GM20000 (cell line): ENCODE results near the gene KHK.

Experiments used
- DNase-seq: peaks from one replicate; pipeline ENCODE4 v3.0.0; 2012; ENCODE audit warnings: low spot score
- TF ChIP-seq, protein P1 (sequence below): IDR thresholded peaks from 2 replicates; pipeline ENCODE4 v1.5.1; 2012; ENCODE audit warnings: mild to moderate bottlenecking, control low read depth; ENCODE audit errors: extremely low read depth, missing control alignments

The KHK gene

DNA sequence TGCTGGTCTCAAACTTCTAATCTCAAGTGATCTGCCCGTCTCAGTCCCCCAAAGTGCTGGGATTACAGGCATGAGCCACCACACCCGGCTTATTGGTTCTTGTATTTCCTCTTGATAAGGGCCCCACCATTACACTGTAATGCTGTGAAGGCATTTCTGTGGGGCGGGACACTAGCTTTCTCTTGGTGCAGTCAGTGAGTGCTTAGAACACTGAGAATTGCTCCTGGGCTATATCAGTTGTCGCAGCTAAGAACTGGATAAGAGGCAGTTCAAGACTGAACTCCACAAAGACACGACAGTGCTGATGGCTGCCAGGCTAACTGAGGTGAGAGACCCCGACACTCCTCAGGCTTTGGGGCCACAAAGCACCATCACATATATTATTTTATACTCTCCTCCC lies 2.1 kb downstream of the KHK start:
- TF ChIP-seq, protein P1, sequence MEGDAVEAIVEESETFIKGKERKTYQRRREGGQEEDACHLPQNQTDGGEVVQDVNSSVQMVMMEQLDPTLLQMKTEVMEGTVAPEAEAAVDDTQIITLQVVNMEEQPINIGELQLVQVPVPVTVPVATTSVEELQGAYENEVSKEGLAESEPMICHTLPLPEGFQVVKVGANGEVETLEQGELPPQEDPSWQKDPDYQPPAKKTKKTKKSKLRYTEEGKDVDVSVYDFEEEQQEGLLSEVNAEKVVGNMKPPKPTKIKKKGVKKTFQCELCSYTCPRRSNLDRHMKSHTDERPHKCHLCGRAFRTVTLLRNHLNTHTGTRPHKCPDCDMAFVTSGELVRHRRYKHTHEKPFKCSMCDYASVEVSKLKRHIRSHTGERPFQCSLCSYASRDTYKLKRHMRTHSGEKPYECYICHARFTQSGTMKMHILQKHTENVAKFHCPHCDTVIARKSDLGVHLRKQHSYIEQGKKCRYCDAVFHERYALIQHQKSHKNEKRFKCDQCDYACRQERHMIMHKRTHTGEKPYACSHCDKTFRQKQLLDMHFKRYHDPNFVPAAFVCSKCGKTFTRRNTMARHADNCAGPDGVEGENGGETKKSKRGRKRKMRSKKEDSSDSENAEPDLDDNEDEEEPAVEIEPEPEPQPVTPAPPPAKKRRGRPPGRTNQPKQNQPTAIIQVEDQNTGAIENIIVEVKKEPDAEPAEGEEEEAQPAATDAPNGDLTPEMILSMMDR: no peak
- DNase-seq: no peak

DNA sequence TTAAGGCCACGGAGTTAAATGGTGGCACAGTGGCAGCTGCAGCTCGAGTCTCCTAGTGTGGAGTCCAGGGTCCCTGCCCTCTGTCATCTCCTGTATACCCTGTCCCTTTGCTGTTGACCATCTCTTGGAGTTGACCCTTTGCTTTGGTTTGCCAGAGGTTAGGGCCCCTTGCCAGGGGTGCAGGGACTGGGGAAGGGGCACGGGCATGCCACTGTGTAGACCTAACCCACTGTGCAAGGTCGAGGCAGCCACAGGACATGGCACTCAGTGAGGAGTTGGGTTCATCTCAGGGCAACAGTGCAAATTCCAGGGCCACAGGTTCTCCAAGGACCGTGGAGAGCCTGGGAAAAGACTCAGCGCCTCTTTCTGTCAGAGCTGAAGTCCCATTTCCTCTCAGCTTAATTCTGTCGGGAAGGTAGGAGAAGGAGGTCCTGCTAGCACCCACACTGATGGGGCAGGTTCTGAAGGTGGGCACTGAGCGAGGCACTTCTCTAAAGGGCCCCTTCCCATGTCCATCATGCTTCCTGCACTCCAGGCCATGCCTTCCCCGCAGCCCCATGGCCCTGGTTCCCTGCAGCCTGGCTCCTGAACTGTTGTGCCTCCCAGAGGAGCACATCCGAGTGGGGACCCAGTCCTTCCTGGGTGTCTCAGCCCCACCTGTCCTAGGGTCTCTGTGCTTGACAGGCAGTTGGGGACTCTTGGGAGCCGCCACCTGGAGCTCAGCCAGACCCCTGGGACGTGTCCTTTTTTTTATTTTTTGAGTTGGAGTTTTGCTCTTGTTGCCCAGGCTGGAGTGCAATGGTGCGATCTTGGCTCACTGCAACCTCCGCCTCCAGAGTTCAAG lies 2.8 kb downstream of the KHK start:
- TF ChIP-seq, protein P1: no peak
- DNase-seq: no peak

DNA sequence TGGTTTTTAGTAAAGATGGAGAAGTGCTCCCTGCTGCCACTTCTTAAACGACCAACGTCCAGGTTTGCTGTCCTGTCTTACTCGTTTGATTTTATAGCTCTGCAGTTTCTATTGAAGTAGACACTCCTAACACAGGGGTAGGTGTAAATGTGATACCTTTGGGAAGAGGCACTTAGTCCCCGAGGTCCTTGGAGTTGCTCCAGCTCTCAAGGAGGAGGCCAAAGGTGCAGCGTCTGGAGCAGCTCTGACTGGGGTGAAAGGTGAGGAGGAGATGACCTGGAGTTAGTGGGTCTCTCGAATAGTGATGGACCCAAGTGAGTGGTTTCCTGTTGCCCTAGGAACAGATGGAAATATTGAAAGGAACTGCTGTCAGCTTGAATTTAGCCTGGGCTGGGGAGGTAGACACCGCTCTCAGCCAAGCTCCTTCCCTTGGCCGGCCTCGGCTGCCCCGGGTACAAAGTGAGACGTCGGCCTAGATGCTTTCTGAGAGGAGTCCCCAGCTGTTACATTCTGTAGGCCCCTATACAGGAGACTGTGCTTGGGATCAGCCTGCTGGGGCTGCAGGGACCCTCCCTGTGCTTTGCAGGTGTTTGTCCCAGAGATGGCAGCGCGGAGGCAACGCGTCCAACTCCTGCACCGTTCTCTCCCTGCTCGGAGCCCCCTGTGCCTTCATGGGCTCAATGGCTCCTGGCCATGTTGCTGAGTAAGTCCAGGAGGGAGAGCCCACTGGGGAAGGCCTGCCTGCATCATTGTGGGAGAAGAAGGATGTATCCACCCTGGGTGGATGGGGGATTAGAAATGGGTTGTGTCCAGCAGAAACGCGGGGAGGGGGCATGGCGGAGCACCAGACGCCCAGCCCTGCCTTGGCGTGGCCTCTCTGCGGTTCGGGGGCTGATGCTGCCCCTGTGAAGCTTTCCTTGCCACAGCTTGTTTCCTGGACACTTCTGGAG lies 5.4 kb downstream of the KHK start:
- TF ChIP-seq, protein P1: no peak
- no peak for DNase-seq

DNA sequence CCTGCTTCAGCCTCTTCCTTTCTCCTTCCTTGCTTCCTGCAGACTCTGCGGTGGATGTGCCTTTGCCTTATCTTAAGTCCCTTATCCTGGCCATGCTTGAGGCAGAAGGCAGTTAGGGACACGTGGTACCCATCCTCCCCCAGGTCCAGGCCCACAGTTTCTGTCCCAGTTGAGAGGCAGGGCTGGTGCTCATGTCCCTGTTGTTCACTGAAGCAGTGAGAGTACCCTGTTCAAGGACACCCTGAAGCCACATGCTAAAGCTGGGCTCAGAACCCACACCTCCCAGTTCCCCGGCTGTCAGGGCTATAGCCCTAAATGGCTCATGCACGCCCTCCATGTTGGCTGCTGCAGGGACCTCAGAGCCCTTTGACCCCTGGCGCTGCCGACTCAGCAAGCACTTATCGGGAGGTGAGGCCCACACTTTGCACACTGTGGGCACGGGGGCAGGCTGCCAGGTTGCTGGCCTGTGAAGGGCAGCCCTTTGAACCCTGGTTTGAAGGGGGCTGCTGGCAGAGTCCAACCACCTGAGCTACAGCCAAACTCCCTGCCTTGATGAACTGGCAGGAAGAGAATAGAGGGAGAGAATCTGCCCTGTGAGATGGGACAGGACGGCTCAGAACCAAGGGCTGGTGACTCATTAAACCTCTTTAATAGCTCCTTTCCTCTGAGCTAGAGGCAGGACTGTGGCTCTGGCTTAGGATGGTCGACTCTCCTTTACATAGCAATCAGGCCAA lies 6.3 kb downstream of the KHK start:
- TF ChIP-seq, protein P1: no peak
- DNase-seq: no peak

DNA sequence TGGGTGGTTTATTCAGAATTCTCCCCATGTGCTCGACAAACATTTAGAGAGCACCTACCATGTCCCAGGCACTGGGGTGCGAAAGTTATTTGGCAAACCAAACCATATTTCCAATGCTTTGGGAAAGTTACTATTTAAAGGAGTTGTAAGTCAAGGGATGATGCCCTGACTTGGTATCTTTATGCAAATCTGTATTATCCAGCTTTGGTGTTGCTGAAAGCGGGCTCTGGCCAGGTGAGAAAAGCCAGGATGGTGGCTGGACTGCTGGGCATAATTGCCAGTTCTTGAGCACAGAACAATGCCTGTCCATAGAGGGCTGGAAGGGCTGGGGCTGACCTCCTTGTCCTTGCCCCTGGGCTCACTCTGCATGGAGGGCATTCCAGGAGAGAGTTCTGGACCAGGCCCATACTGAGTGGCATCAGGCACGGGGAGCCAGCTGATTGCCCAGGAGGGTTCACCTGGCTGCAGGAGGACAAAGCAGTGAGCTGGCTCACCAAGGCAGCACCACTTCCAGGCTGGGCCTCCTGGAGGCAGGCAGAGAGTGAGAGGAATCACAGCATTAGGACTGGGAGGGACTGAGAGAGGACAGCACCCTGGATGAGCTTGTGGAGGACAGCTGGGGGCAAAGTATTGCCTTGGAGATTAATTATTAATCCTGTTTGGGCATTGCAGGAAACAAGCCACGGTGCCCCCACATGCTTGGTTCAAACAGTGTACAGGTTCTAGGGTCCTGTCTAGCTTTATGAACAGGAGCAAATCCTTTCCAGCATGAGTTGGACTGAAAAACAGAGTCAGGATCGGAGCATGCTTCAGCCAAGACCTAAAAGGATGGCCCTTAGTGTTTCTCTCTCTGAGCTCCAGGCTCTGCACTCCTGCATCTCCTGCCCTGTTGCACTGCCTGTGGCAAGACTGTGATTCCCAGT lies 7.1 kb downstream of the KHK start:
- no peak for DNase-seq
- TF ChIP-seq, protein P1: no peak

DNA sequence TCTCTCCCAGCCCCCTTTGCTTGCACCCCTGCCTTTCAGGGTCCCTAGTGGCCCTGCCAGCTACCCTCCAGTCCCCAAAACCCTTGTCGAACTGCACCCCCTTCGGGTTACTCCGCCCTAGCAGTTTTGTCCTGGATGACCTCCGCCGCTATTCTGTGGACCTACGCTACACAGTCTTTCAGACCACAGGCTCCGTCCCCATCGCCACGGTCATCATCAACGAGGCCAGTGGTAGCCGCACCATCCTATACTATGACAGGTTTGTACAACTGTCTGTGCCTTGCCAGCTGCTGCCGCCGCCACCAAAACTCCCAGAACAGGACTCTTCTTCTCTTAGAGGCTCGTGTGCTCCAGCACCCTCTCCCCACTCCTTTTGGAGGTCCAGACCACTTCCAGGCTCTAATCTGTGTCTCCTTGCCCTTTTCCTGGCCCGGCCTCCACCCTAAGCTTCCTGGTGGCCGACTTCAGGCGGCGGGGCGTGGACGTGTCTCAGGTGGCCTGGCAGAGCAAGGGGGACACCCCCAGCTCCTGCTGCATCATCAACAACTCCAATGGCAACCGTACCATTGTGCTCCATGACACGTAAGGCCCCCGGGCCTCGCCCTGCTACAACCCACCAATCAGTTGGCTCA lies 7.9 kb downstream of the KHK start:
- TF ChIP-seq, protein P1: no peak
- DNase-seq: no peak
